ENCODE results near the gene SSC5D. TPM values are rescaled to one million over a fixed set of nuclear protein-coding genes. Genes with fewer than 3 reads are reported as not detected.
"Not testable (repeated sequence)": the region's sequence is repeated elsewhere in the genome, so short reads cannot be mapped to it uniquely, and the experiment has no call there.

SSC5D gene
- total RNA-seq, 1 donor from 2014 or later = 13.5 TPM

- Histone ChIP-seq H3K27me3 (no peaks in the 10 kb centered on the region), H3K4me1 (peaks cover 6% of the 10 kb centered on the region), H3K27ac (no peak overlapping the region), H3K9me3 (no peaks in the 10 kb centered on the region), H3K4me3 (no peak overlapping the region), H3K36me3 (no peaks in the 10 kb centered on the region)
- TF ChIP-seq POLR2AphosphoS5 (IDR thresholded peaks at IDR 0.05; ENCODE audit: insufficient read depth in 1 of 2, low read depth in 1 of 2) = no peak
- TF ChIP-seq POLR2A (IDR thresholded peaks at IDR 0.05) = no peak
- TF ChIP-seq, protein P1, sequence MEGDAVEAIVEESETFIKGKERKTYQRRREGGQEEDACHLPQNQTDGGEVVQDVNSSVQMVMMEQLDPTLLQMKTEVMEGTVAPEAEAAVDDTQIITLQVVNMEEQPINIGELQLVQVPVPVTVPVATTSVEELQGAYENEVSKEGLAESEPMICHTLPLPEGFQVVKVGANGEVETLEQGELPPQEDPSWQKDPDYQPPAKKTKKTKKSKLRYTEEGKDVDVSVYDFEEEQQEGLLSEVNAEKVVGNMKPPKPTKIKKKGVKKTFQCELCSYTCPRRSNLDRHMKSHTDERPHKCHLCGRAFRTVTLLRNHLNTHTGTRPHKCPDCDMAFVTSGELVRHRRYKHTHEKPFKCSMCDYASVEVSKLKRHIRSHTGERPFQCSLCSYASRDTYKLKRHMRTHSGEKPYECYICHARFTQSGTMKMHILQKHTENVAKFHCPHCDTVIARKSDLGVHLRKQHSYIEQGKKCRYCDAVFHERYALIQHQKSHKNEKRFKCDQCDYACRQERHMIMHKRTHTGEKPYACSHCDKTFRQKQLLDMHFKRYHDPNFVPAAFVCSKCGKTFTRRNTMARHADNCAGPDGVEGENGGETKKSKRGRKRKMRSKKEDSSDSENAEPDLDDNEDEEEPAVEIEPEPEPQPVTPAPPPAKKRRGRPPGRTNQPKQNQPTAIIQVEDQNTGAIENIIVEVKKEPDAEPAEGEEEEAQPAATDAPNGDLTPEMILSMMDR (IDR thresholded peaks at IDR 0.05) = no peak
- intact Hi-C loops (cut with DNase I) = no loop called here
- no peak for DNase-seq (ENCODE audit: extremely low spot score in 2 of 2)
These were observed 40.0 kb downstream of the SSC5D start for GRCh38 chr19:55528030-55528803.

DNA sequence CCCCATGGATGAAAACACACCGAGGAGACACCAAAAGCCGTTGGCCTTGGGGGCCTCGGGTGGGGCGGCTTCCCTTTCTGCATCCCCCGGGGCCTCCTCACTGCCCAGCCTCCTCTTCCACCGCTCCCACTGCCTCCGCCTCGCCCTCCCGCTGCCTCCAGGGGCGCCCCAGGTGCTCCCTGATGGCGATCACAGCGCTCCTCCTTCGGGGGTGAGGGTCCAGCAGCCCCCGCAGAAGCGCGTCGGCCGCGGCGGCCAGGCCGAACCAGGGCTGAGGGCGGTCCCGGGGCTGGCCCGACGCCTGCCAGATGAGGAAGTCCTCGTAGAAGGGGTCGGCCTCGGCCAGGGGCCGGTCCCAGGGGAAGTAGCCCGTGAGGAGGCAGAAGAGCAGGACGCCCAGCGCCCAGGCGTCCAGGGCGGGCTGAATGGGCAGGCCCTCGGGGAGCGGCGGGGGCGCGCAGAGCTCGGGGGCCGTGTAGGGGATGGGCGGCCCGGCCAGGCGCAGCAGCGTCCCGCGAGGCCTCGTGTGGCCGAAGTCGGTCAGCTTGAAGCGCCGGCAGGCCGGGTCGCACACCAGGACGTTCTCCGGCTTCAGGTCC is 41.5 kb downstream of the SSC5D start:
- intact Hi-C loops (cut with DNase I) = no loop called here
- no peaks in the 10 kb centered on the region for H3K9me3 ChIP-seq
- H3K27ac ChIP-seq = no peak overlapping the region
- no peaks in the 10 kb centered on the region for H3K36me3 ChIP-seq
- no peak for DNase-seq (ENCODE audit: extremely low spot score in 2 of 2)
- peaks cover 6% of the 10 kb centered on the region for H3K4me1 ChIP-seq
- TF ChIP-seq, protein P1 (IDR thresholded peaks at IDR 0.05) = no peak
- TF ChIP-seq POLR2A (IDR thresholded peaks at IDR 0.05) (no peak), POLR2AphosphoS5 (IDR thresholded peaks at IDR 0.05; ENCODE audit: insufficient read depth in 1 of 2, low read depth in 1 of 2) (no peak)
- no peak overlapping the region for H3K4me3 ChIP-seq
- no peaks in the 10 kb centered on the region for H3K27me3 ChIP-seq

GRCh38 chr19:55530996-55531395 is 42.8 kb downstream of the SSC5D start:
- no peak for DNase-seq (ENCODE audit: extremely low spot score in 2 of 2)
- no peaks in the 10 kb centered on the region for H3K27me3 ChIP-seq

DNA sequence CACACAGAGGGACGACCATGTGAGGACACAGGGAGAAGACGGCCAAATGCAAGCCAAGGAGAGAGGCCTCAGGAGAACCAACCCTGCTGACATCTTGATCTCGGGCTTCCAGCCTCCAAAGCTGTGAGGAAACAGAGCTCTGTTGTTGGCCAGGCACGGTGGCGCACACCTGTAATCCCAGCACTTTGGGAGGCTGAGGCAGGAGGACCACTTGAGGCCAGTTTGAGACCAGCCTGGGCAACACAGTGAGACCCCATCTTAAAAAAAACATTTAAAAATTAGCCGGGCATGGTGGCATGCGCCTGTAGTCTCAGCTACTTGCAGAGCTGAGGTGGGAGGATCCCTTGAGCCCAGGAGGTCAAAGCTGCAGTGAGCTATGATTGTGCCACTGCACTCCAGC is 46.0 kb downstream of the SSC5D start:
- H3K36me3 ChIP-seq; H3K27ac ChIP-seq; H3K4me1 ChIP-seq; H3K9me3 ChIP-seq; intact Hi-C loops (cut with DNase I); H3K4me3 ChIP-seq; H3K27me3 ChIP-seq; DNase-seq (ENCODE audit: extremely low spot score in 2 of 2): not testable (repeated sequence)

More at GRCh38 chr19:55530996-55531395, 42.8 kb downstream of the SSC5D start:
- Histone ChIP-seq H3K9me3 (no peaks in the 10 kb centered on the region), H3K36me3 (no peaks in the 10 kb centered on the region), H3K4me1 (peaks cover 6% of the 10 kb centered on the region), H3K27ac (no peak overlapping the region), H3K4me3 (no peak overlapping the region)
- TF ChIP-seq POLR2A (IDR thresholded peaks at IDR 0.05) (no peak), POLR2AphosphoS5 (IDR thresholded peaks at IDR 0.05; ENCODE audit: insufficient read depth in 1 of 2, low read depth in 1 of 2) (no peak)
- TF ChIP-seq, protein P1 (IDR thresholded peaks at IDR 0.05) = no peak
- intact Hi-C loops (cut with DNase I) = no loop called here

- Histone ChIP-seq H3K27ac (no peak overlapping the region), H3K4me3 (no peak overlapping the region), H3K9me3 (no peaks in the 10 kb centered on the region), H3K4me1 (no peaks in the 10 kb centered on the region), H3K27me3 (no peaks in the 10 kb centered on the region), H3K36me3 (no peaks in the 10 kb centered on the region)
- intact Hi-C loops (cut with DNase I) = no loop called here
- no peak for TF ChIP-seq POLR2AphosphoS5 (IDR thresholded peaks at IDR 0.05; ENCODE audit: insufficient read depth in 1 of 2, low read depth in 1 of 2)
- TF ChIP-seq, protein P1 (IDR thresholded peaks at IDR 0.05) = no peak
- DNase-seq (ENCODE audit: extremely low spot score in 2 of 2) = no peak
These were observed 47.1 kb downstream of the SSC5D start for GRCh38 chr19:55535173-55535964.

All from vagina (tissue), 2 donors.